ENCODE results near the gene FHOD1. TPM values are rescaled to one million over a fixed set of nuclear protein-coding genes. Genes with fewer than 3 reads are reported as not detected.

FHOD1 gene
- total RNA-seq, 1 donor from 2014 or later = 32.9 TPM

DNA sequence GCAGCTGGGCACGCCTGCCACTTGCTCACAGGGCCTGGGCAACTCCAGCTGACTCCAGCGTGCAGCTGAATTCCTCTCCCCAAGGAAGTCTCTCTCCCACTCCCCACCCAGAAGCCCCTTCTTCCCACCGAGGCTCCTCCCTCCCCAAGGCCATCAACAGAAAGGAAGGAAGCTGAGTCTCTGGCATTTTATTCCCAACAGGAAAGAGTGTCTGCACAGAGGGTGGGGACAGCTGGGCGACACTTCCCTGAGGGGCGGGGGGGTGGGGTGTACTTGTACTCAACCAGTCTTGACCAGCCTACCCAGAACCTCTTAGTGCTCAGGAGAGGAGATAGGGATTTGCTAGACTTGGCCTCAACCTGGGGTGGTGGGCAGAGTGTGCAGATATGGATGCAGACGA, 57.2 kb downstream of the FHOD1 start, which contains the start of gene EXOC3L1:
Gene EXOC3L1, minus strand, starts transcription at position 96 of the 400 bp plus-strand sequence. CDS start 460 bp downstream, outside the sequence.
- H3K27ac Mint-ChIP-seq (ENCODE audit: unreplicated experiment) = no peak within 1 kb of the TSS
- TF ChIP-seq, protein P1, sequence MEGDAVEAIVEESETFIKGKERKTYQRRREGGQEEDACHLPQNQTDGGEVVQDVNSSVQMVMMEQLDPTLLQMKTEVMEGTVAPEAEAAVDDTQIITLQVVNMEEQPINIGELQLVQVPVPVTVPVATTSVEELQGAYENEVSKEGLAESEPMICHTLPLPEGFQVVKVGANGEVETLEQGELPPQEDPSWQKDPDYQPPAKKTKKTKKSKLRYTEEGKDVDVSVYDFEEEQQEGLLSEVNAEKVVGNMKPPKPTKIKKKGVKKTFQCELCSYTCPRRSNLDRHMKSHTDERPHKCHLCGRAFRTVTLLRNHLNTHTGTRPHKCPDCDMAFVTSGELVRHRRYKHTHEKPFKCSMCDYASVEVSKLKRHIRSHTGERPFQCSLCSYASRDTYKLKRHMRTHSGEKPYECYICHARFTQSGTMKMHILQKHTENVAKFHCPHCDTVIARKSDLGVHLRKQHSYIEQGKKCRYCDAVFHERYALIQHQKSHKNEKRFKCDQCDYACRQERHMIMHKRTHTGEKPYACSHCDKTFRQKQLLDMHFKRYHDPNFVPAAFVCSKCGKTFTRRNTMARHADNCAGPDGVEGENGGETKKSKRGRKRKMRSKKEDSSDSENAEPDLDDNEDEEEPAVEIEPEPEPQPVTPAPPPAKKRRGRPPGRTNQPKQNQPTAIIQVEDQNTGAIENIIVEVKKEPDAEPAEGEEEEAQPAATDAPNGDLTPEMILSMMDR (IDR thresholded peaks at IDR 0.05) = no peak
- no peaks in the 10 kb centered on the region for H3K27me3 Mint-ChIP-seq (ENCODE audit: low read depth)
- peaks cover 35% of the 10 kb centered on the region for H3K4me1 Mint-ChIP-seq (ENCODE audit: low read depth)
- peaks cover 6% of the 10 kb centered on the region for H3K36me3 Mint-ChIP-seq (ENCODE audit: low read depth)
- no peaks in the 10 kb centered on the region for H3K9me3 Mint-ChIP-seq (ENCODE audit: low read depth)
- no peak within 1 kb of the TSS for H3K4me3 Mint-ChIP-seq (ENCODE audit: unreplicated experiment)
- no peak for DNase-seq (ENCODE audit: low spot score)

DNA sequence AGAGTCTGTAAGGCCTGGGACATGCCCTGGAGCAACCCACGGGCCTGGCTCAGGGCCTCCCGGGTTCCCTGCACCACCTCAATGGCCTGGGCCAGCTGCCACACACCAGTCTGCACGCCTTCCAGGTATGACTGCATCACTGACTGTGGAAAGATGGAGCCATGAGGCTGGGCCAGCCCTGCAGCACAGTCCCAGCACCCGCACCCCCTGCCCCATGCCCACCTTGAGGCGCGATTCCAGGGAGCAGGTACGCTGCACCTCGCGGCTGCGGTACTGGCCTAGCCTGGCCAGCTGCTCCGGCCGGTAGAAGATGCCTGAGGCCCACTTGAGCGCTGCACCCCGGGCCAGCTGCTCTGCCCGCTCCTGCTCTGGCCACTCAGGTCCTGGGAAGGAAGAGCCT, 58.5 kb downstream of the FHOD1 start:
- Mint-ChIP-seq H3K4me3 (ENCODE audit: unreplicated experiment) (no peak overlapping the region), H3K4me1 (ENCODE audit: low read depth) (peaks cover 33% of the 10 kb centered on the region), H3K9me3 (ENCODE audit: low read depth) (no peaks in the 10 kb centered on the region)

DNA sequence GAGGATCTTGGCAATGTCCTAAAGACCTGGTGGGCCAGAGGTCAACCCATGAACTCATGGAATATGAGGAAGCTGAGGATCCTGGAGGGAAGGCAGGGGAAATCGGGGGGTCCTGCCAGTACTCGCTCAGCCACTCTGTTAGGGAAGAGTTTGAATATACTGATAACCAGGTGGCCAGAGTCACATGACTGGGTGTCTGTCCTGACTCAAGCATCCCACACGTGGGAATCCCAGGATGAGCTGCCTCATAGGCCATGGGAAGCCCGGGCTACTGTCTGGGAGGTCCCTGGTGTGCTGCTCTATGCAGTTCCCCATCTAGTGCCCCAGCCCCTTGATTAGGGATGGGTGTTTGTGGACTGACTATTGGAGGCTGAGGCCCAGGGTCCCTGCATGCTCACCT, 59.0 kb downstream of the FHOD1 start:
- Mint-ChIP-seq H3K36me3 (ENCODE audit: low read depth) (peaks cover 1% of the 10 kb centered on the region), H3K4me3 (ENCODE audit: unreplicated experiment) (no peak overlapping the region), H3K9me3 (ENCODE audit: low read depth) (no peaks in the 10 kb centered on the region), H3K27ac (ENCODE audit: unreplicated experiment) (no peak overlapping the region), H3K4me1 (ENCODE audit: low read depth) (peaks cover 28% of the 10 kb centered on the region), H3K27me3 (ENCODE audit: low read depth) (no peaks in the 10 kb centered on the region)
- TF ChIP-seq, protein P1 (IDR thresholded peaks at IDR 0.05) = no peak
- no peak for DNase-seq (ENCODE audit: low spot score)

More for the DNA sequence above, 58.5 kb downstream of the FHOD1 start:
- TF ChIP-seq, protein P1 (IDR thresholded peaks at IDR 0.05) = no peak
- DNase-seq (ENCODE audit: low spot score) = no peak
- Mint-ChIP-seq H3K27ac (ENCODE audit: unreplicated experiment) (no peak overlapping the region), H3K27me3 (ENCODE audit: low read depth) (no peaks in the 10 kb centered on the region), H3K36me3 (ENCODE audit: low read depth) (peaks cover 1% of the 10 kb centered on the region)

DNA sequence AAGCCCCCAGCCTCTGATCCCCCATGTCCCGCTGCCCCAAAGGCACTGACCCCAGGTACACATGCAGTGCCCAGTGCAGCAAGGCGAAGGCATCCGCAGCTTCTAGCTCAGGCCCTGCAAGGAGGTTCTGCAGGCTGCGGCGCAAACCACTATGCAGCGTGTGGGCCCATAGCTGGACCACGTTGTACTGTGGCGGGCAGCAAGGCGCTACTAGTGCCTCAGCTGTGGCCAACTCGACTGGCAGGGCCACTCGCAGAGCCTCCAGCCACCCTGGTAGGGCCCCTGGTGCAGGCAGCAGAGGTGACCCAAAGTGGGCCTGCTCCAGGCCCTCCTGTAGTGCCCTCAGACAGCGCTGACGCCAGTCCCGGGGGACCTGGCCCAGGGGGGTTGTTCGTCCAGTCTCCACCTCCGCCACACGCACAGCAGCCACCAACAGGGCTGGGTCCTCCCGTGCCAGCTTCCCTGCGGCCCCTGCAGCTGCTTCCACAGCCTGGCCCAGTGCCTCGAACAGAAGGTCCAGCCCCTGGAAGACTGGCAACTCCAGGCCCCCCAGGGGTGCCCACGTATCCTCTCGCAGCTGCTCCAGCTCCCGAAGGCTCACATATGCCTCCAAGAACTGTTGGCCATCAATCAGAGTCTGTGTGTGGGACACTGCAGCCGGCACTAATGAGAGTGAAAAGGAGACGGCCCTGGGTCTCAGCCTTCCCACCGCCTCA, 59.9 kb downstream of the FHOD1 start:
- no peak overlapping the region for H3K27ac Mint-ChIP-seq (ENCODE audit: unreplicated experiment)
- H3K27me3 Mint-ChIP-seq (ENCODE audit: low read depth) = no peaks in the 10 kb centered on the region
- TF ChIP-seq, protein P1 (IDR thresholded peaks at IDR 0.05) = no peak
- H3K4me3 Mint-ChIP-seq (ENCODE audit: unreplicated experiment) = no peak overlapping the region
- DNase-seq (ENCODE audit: low spot score) = no peak
- no peaks in the 10 kb centered on the region for H3K9me3 Mint-ChIP-seq (ENCODE audit: low read depth)
- H3K36me3 Mint-ChIP-seq (ENCODE audit: low read depth) = no peaks in the 10 kb centered on the region
- peaks cover 19% of the 10 kb centered on the region for H3K4me1 Mint-ChIP-seq (ENCODE audit: low read depth)

DNA sequence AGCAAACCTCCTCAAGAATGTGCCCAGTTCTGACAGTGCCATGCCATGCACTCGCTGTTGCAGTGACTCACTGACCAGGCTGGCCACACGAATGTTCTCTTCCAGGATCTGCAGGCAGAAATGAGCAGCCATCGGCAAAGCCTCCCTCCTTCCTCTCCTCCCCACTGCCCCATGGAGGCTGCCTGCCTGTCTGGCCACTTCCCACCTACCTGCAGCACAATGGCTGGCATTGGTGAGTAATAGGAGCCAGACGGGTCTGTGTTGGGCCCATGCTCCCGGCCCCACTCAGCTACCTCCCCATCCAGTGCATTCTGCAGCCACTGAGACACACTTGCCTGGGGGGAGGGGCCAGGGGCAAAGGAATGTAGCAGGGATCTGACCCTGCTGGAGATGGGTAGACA, 60.7 kb downstream of the FHOD1 start:
- H3K9me3 Mint-ChIP-seq (ENCODE audit: low read depth) = no peaks in the 10 kb centered on the region
- no peak for DNase-seq (ENCODE audit: low spot score)
- TF ChIP-seq, protein P1 (IDR thresholded peaks at IDR 0.05) = no peak
- H3K4me3 Mint-ChIP-seq (ENCODE audit: unreplicated experiment) = no peak overlapping the region
- H3K36me3 Mint-ChIP-seq (ENCODE audit: low read depth) = no peaks in the 10 kb centered on the region
- H3K27me3 Mint-ChIP-seq (ENCODE audit: low read depth) = no peaks in the 10 kb centered on the region
- no peak overlapping the region for H3K27ac Mint-ChIP-seq (ENCODE audit: unreplicated experiment)
- H3K4me1 Mint-ChIP-seq (ENCODE audit: low read depth) = peaks cover 15% of the 10 kb centered on the region

Measured in chondrocyte (in vitro differentiated cells).